ENCODE measurements around the gene P2RX7.
A peak's percentile ranks its signal among the peaks of the same experiment; 100 is the strongest.

Gene P2RX7

GRCh38 chr12:121088195-121088585 is 44.5 kb upstream of the P2RX7 start:
- no peak overlapping the region for H3K4me3 ChIP-seq (ENCODE audit: low read depth, low read length)
- no peak for DNase-seq (ENCODE audit: low read depth)
- TF ChIP-seq, protein P1, sequence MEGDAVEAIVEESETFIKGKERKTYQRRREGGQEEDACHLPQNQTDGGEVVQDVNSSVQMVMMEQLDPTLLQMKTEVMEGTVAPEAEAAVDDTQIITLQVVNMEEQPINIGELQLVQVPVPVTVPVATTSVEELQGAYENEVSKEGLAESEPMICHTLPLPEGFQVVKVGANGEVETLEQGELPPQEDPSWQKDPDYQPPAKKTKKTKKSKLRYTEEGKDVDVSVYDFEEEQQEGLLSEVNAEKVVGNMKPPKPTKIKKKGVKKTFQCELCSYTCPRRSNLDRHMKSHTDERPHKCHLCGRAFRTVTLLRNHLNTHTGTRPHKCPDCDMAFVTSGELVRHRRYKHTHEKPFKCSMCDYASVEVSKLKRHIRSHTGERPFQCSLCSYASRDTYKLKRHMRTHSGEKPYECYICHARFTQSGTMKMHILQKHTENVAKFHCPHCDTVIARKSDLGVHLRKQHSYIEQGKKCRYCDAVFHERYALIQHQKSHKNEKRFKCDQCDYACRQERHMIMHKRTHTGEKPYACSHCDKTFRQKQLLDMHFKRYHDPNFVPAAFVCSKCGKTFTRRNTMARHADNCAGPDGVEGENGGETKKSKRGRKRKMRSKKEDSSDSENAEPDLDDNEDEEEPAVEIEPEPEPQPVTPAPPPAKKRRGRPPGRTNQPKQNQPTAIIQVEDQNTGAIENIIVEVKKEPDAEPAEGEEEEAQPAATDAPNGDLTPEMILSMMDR (conservative IDR thresholded peaks at IDR 0.05; ENCODE audit: low read depth, low read length): no peak

GRCh38 chr12:121089031-121089812 is 43.5 kb upstream of the P2RX7 start:
- DNase-seq (ENCODE audit: low read depth): no peak
- H3K4me3 ChIP-seq (ENCODE audit: low read depth, low read length): no peak overlapping the region
- TF ChIP-seq, protein P1 (conservative IDR thresholded peaks at IDR 0.05; ENCODE audit: low read depth, low read length): peak; percentile 24

DNA sequence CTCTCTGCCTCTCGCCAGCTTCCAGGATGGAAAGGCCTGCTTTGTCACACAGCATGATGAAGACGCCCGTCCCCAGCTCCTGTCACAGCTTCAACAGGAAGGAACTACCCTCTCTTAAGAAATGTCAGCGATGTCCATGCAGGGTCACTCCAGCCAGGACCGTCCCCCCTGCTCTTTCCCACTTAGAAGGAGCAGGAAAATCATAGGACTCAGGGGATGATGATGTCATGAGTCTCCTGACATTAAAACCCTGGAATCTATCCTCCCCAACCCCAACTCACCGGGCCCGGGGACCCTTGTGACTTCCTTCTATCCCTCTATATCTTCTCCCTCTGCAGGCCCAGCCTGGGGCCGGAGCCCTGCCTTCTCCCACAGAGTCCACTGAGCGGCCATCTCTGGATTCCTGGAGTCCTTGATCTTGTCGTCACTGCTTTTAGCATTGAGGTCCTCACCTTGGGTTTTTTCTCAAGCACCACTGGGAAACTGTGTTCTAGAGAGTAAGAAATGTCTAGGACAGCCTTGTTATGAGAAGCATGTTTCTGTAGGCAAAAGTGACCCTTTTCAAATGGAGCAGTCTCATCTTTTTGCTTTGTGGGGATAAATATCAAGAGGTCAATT is 42.8 kb upstream of the P2RX7 start:
- no peak overlapping the region for H3K4me3 ChIP-seq (ENCODE audit: low read depth, low read length)
- no peak for DNase-seq (ENCODE audit: low read depth)
- TF ChIP-seq, protein P1 (conservative IDR thresholded peaks at IDR 0.05; ENCODE audit: low read depth, low read length): no peak

GRCh38 chr12:121090586-121091514 is 41.8 kb upstream of the P2RX7 start:
- no peak overlapping the region for H3K4me3 ChIP-seq (ENCODE audit: low read depth, low read length)
- no peak for DNase-seq (ENCODE audit: low read depth)
- TF ChIP-seq, protein P1 (conservative IDR thresholded peaks at IDR 0.05; ENCODE audit: low read depth, low read length): no peak

GRCh38 chr12:121092034-121092433 is 40.6 kb upstream of the P2RX7 start:
- TF ChIP-seq, protein P1 (conservative IDR thresholded peaks at IDR 0.05; ENCODE audit: low read depth, low read length): no peak
- no peak overlapping the region for H3K4me3 ChIP-seq (ENCODE audit: low read depth, low read length)
- no peak for DNase-seq (ENCODE audit: low read depth)

DNA sequence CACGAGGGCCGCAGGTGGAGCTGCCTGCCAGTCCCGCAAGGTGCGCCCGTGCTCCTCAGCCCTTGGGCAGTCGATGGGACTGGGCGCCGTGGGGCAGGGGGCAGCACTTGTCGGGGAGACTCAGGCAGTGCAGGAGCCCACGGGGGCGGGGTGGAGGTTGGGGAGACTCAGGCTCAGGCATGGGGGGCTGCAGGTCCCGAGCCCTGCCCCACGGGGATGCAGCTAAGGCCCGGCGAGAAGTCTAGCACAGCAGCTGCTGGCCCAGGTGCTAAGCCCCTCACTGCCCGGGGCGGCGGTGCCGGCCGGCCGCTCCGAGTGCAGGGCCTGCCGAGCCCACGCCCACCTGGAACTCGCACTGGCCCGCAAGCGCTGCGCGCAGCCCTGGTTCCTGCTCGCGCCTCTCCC is 39.2 kb upstream of the P2RX7 start:
- TF ChIP-seq, protein P1 (conservative IDR thresholded peaks at IDR 0.05; ENCODE audit: low read depth, low read length): no peak
- H3K4me3 ChIP-seq (ENCODE audit: low read depth, low read length): no peak overlapping the region
- no peak for DNase-seq (ENCODE audit: low read depth)
